H1 (cell line): ENCODE results near the gene ARHGEF28. TPM values are rescaled to one million over a fixed set of nuclear protein-coding genes. Genes with fewer than 3 reads are reported as not detected.

ENCODE experiments used
- CTCF ChIA-PET: fragments of 300-600 bp; sonication (Branson Sonifier 250); formaldehyde crosslinking; loops from one replicate; lab custom pipeline; 2021; ENCODE audit not compliant: partially characterized antibody; lab: Charles Lee
- POLR2A ChIA-PET: fragments of 300-600 bp; sonication (Branson Sonifier 250); formaldehyde crosslinking; loops from one replicate; lab custom pipeline; 2021; ENCODE audit warnings: inconsistent platforms; ENCODE audit not compliant: partially characterized antibody; lab: Charles Lee
- DNase-seq, 2 experiments: peaks; one replicate each; pipeline versions ENCODE4 v3.0.0 to v3.0.0-alpha.2; 2010 to 2022; ENCODE audit warnings: low spot score in 2 of 2, low read depth in 1 of 2, mixed read lengths in 1 of 2
- FAIRE-seq: peaks from 2 replicates; lab custom pipeline; 2011; peaks lifted over from hg19 to GRCh38; lab: Jason Lieb, UNC
- H2AFZ ChIP-seq: 2 replicates; pipeline ENCODE4 v1.8.1; 2012; ENCODE audit warnings: low read length, inconsistent platforms
- H2AK5ac ChIP-seq: 2 replicates; pipeline ENCODE4 v1.6.1; 2013; ENCODE audit warnings: low read depth, low read length
- H2BK120ac ChIP-seq: replicated peaks from 2 replicates; pipeline ENCODE3; 2013; ENCODE audit warnings: low read depth, low read length, inconsistent platforms
- H2BK12ac ChIP-seq: 2 replicates; pipeline ENCODE4 v1.6.1; 2013; ENCODE audit warnings: low read depth, low read length
- H2BK15ac ChIP-seq: 2 replicates; pipeline ENCODE4 v1.6.1; 2013; ENCODE audit warnings: low read length
- H2BK20ac ChIP-seq: 2 replicates; pipeline ENCODE4 v1.6.1; 2013; ENCODE audit warnings: low read length
- H2BK5ac ChIP-seq: 2 replicates; pipeline ENCODE4 v1.6.1; 2013; ENCODE audit warnings: low read depth, low read length
- H3K14ac ChIP-seq: 2 replicates; pipeline ENCODE4 v1.6.1; 2013; ENCODE audit warnings: inconsistent platforms; ENCODE audit not compliant: insufficient read length
- H3K18ac ChIP-seq: 2 replicates; pipeline ENCODE4 v1.6.1; 2013; ENCODE audit warnings: low read length; ENCODE audit errors: extremely low read depth
- H3K23ac ChIP-seq: 2 replicates; pipeline ENCODE4 v1.6.1; 2013; ENCODE audit warnings: inconsistent platforms; ENCODE audit not compliant: insufficient read length
- H3K23me2 ChIP-seq: 2 replicates; pipeline ENCODE4 v1.6.1; 2013; ENCODE audit warnings: low read depth, low read length
- H3K27ac ChIP-seq: 2 replicates; pipeline ENCODE4 v1.6.1; 2011; ENCODE audit warnings: low read depth, low read length, inconsistent platforms
- H3K27me3 ChIP-seq, 4 experiments: replicated peaks in 1 of 4; 1 replicate in 1 of 4; 2 replicates in 3 of 4; pipeline versions ENCODE4 v1.6.1 to v1.8.1; 2011 to 2013; ENCODE audit warnings: low read length in 3 of 4, mild to moderate bottlenecking in 3 of 4, inconsistent platforms in 2 of 4, mixed read lengths in 2 of 4, moderate library complexity in 1 of 4; ENCODE audit not compliant: control insufficient read depth in 3 of 4, insufficient read depth in 3 of 4; ENCODE audit errors: extremely low read depth in 1 of 4
- H3K36me3 ChIP-seq, 4 experiments: 2 replicates each; pipeline versions ENCODE4 v1.6.1 to v1.8.1; 2011 to 2013; ENCODE audit warnings: mild to moderate bottlenecking in 4 of 4, low read length in 3 of 4, moderate library complexity in 2 of 4, control low read depth in 1 of 4, inconsistent platforms in 1 of 4; ENCODE audit not compliant: insufficient read depth in 4 of 4, control insufficient read depth in 2 of 4
- H3K4ac ChIP-seq: replicated peaks from 2 replicates; pipeline ENCODE3; 2013; ENCODE audit warnings: low read length, low read depth, mixed read lengths, inconsistent platforms; ENCODE audit not compliant: insufficient read length
- H3K4me1 ChIP-seq, 4 experiments: replicated peaks in 1 of 4; 1 replicate in 1 of 4; 2 replicates in 3 of 4; pipeline versions ENCODE4 v1.6.1 to v1.8.1; 2011 to 2013; ENCODE audit warnings: low read length in 3 of 4, inconsistent platforms in 2 of 4, mixed read lengths in 1 of 4; ENCODE audit not compliant: insufficient read depth in 4 of 4, control insufficient read depth in 3 of 4
- H3K4me2 ChIP-seq, 2 experiments: 2 replicates each; pipeline versions ENCODE4 v1.6.1 to v1.8.1; 2011 to 2013; ENCODE audit warnings: low read depth in 2 of 2, low read length in 2 of 2, control low read depth in 1 of 2, inconsistent platforms in 1 of 2, mild to moderate bottlenecking in 1 of 2; ENCODE audit not compliant: insufficient read depth in 1 of 2
- H3K4me3 ChIP-seq, 4 experiments: fragments of 200-600, 300-600 bp in 1 of 4; sonication (generic), shearing (Covaris generic), sonication (Bioruptor Twin) in 1 of 4; 2 replicates each; pipeline versions ENCODE4 v1.5.1 to v1.8.1; 2011 to 2016; ENCODE audit warnings: low read length in 4 of 4, low read depth in 3 of 4, control low read depth in 2 of 4, inconsistent platforms in 2 of 4, mild to moderate bottlenecking in 2 of 4, mixed read lengths in 1 of 4, moderate library complexity in 1 of 4; ENCODE audit not compliant: insufficient read depth in 2 of 4; ENCODE audit errors: extremely low read depth in 1 of 4
- H3K56ac ChIP-seq: replicated peaks from 2 replicates; pipeline ENCODE3; 2013; ENCODE audit warnings: low read depth, mild to moderate bottlenecking, mixed read lengths, low read length, inconsistent platforms; ENCODE audit not compliant: insufficient read length
- H3K79me1 ChIP-seq: 2 replicates; pipeline ENCODE4 v1.6.1; 2013; ENCODE audit warnings: low read depth, low read length, control low read depth
- H3K79me2 ChIP-seq, 2 experiments: 2 replicates each; pipeline versions ENCODE4 v1.6.1 to v1.8.1; 2012 to 2013; ENCODE audit warnings: low read length in 2 of 2, mild to moderate bottlenecking in 2 of 2, inconsistent platforms in 1 of 2; ENCODE audit not compliant: insufficient read depth in 2 of 2, control insufficient read depth in 1 of 2
- H3K9ac ChIP-seq, 4 experiments: replicated peaks in 1 of 4; 1 replicate in 1 of 4; 2 replicates in 3 of 4; pipeline versions ENCODE4 v1.6.1 to v1.8.1; 2011 to 2013; ENCODE audit warnings: low read depth in 3 of 4, low read length in 3 of 4, control low read depth in 2 of 4, mild to moderate bottlenecking in 2 of 4, moderate library complexity in 2 of 4, inconsistent platforms in 1 of 4; ENCODE audit errors: extremely low read depth in 1 of 4
- H3K9me3 ChIP-seq, 2 experiments: 2 replicates each; pipeline versions ENCODE4 v1.6.1 to v1.8.1; 2012 to 2013; ENCODE audit warnings: mild to moderate bottlenecking in 2 of 2, moderate library complexity in 2 of 2, control low read depth in 1 of 2, inconsistent platforms in 1 of 2, low read depth in 1 of 2, low read length in 1 of 2, mixed read lengths in 1 of 2; ENCODE audit not compliant: insufficient read depth in 2 of 2
- H4K20me1 ChIP-seq, 2 experiments: replicated peaks in 1 of 2; 2 replicates each; pipeline versions ENCODE3 to v1.8.1; 2011 to 2013; ENCODE audit warnings: inconsistent platforms in 2 of 2, low read length in 2 of 2, mild to moderate bottlenecking in 1 of 2; ENCODE audit not compliant: insufficient read depth in 2 of 2, control insufficient read depth in 1 of 2
- H4K5ac ChIP-seq: 2 replicates; pipeline ENCODE4 v1.6.1; 2013; ENCODE audit warnings: low read length, low read depth, mixed read lengths, inconsistent platforms; ENCODE audit not compliant: insufficient read length
- H4K8ac ChIP-seq: 2 replicates; pipeline ENCODE4 v1.8.0; 2013; ENCODE audit warnings: mild to moderate bottlenecking, moderate library complexity, low read length, inconsistent platforms; ENCODE audit not compliant: insufficient read depth; ENCODE audit errors: extremely low read depth
- H4K91ac ChIP-seq: replicated peaks from 2 replicates; pipeline ENCODE3; 2013; ENCODE audit warnings: low read length, mixed read lengths, inconsistent platforms; ENCODE audit not compliant: insufficient read length
- BCL11A ChIP-seq, 2 experiments: IDR thresholded peaks; one replicate each; pipeline ENCODE4 v1.6.1; 2011; ENCODE audit warnings: low read depth in 2 of 2, low read length in 2 of 2, mild to moderate bottlenecking in 2 of 2
- CHD1 ChIP-seq: IDR thresholded peaks from 2 replicates; pipeline ENCODE4 v1.6.1; 2012; ENCODE audit warnings: low read depth, low read length, improper control_type of control experiment
- EP300 ChIP-seq, 2 experiments: IDR thresholded peaks; 1 replicate in 1 of 2; 2 replicates in 1 of 2; pipeline ENCODE4 v1.6.1; 2011 to 2012; ENCODE audit warnings: low read depth in 2 of 2, low read length in 2 of 2, mild to moderate bottlenecking in 2 of 2, borderline replicate concordance in 1 of 2, inconsistent platforms in 1 of 2, moderate library complexity in 1 of 2
- HDAC6 ChIP-seq: IDR thresholded peaks from one replicate; pipeline ENCODE4 v1.7.1; 2012; ENCODE audit warnings: low read depth, mild to moderate bottlenecking, inconsistent platforms, low read length, moderate library complexity
- SIN3A ChIP-seq, 2 experiments: IDR thresholded peaks in 1 of 2; conservative IDR thresholded peaks in 1 of 2; 2 replicates each; pipeline ENCODE4 v1.6.1; 2011 to 2012; ENCODE audit warnings: low read length in 2 of 2, improper control_type of control experiment in 1 of 2, low read depth in 1 of 2, mild to moderate bottlenecking in 1 of 2
- SRF ChIP-seq: IDR thresholded peaks from 2 replicates; pipeline ENCODE4 v1.6.1; 2011; ENCODE audit warnings: mild to moderate bottlenecking, low read depth, low read length, moderate library complexity
- SUZ12 ChIP-seq: fragments of 200-600 bp; sonication (generic); IDR thresholded peaks from 2 replicates; pipeline ENCODE4 v1.6.1; 2012; ENCODE audit warnings: mild to moderate bottlenecking, inconsistent platforms, low read length, moderate library complexity, mixed read lengths
- polyA plus RNA-seq, 7 experiments: library from polyadenylated mRNA; depleted of rRNA in 3 of 7; stranded (reverse) in 5 of 7; unstranded in 2 of 7; fragments of >200 nt in 5 of 7; fragments of 200-250 nt in 2 of 7; gene quantifications; 1 replicate in 5 of 7; 2 replicates in 1 of 7; 4 replicates in 1 of 7; pipeline versions ENCODE4 v1.2.1 to v1.2.3, GENCODE V29; 2011 to 2013; ENCODE audit warnings: missing spikeins in 2 of 7, mixed read lengths in 2 of 7
- total RNA-seq: library from RNA; stranded (reverse); fragmentation: NEBNext Ultra II Directional; extraction: Animal tissue kit (Norgen Biotek cat#: 25700); gene quantifications from 2 replicates; pipeline ENCODE4 v1.2.1, GENCODE V29; 2021

The ARHGEF28 gene
- total and polyA plus RNA-seq, 2 of the 8 experiments (the other 6 are each of a cell fraction or from before 2014, with no cell fraction given) = 0.33 to 1.0 TPM

GRCh38 chr5:73726071-73726470, 100.1 kb downstream of the ARHGEF28 start:
- no peak overlapping the region for H3K4me2 ChIP-seq
- H2BK120ac ChIP-seq = no peak overlapping the region
- no peaks in the 10 kb centered on the region for H3K23me2 ChIP-seq
- no peak overlapping the region for H2BK5ac ChIP-seq
- no peak overlapping the region for H4K8ac ChIP-seq
- H2AK5ac ChIP-seq = no peak overlapping the region
- H3K36me3 ChIP-seq = no peaks in the 10 kb centered on the region
- no peak overlapping the region for H3K9ac ChIP-seq
- no peak overlapping the region for H3K4ac ChIP-seq
- FAIRE-seq (no peak), DNase-seq (no peak)
- ChIA-PET CTCF (no interaction called here), POLR2A (no interaction called here)
- no peak overlapping the region for H2BK12ac ChIP-seq
- no peak overlapping the region for H3K14ac ChIP-seq
- H3K23ac ChIP-seq = no peak overlapping the region
- no peaks in the 10 kb centered on the region for H3K4me1 ChIP-seq
- no peak overlapping the region for H2BK20ac ChIP-seq
- no peak overlapping the region for H4K5ac ChIP-seq
- no peaks in the 10 kb centered on the region for H3K9me3 ChIP-seq
- no peaks in the 10 kb centered on the region for H3K79me2 ChIP-seq
- H3K4me3 ChIP-seq = no peak overlapping the region
- no peaks in the 10 kb centered on the region for H3K79me1 ChIP-seq
- TF ChIP-seq SRF (no peak), HDAC6 (no peak), SUZ12 (no peak), EP300 (IDR thresholded peaks at IDR 0.05; ENCODE audit: borderline replicate concordance in 1 of 2, low read depth in 2 of 2, low read length in 2 of 2) (no peak), CHD1 (no peak), BCL11A (IDR thresholded peaks at IDR 0.05; ENCODE audit: low read depth in 2 of 2, low read length in 2 of 2) (no peak), SIN3A (conservative IDR thresholded peaks at IDR 0.05 in 1 of 2, IDR thresholded peaks at IDR 0.05 in 1 of 2; ENCODE audit: low read depth in 1 of 2, low read length in 2 of 2) (no peak)
- no peak overlapping the region for H4K91ac ChIP-seq
- no peaks in the 10 kb centered on the region for H4K20me1 ChIP-seq
- no peak overlapping the region for H3K18ac ChIP-seq
- no peak overlapping the region for H2AFZ ChIP-seq
- H3K27me3 ChIP-seq = no peaks in the 10 kb centered on the region
- H3K27ac ChIP-seq = no peak overlapping the region
- H3K56ac ChIP-seq = no peak overlapping the region
- no peak overlapping the region for H2BK15ac ChIP-seq
